ENCODE data around the gene HOXD11. TPM values are rescaled to one million over a fixed set of nuclear protein-coding genes. Genes with fewer than 3 reads are reported as not detected.

The HOXD11 gene
- total and polyA plus RNA-seq, 9 of the 15 experiments (the other 6 are each of a cell fraction or from before 2014, with no cell fraction given): not detected

- H3K4me1 ChIP-seq (replicated peaks in 1 of 2; ENCODE audit: control insufficient read depth in 2 of 2, insufficient read depth in 2 of 2, low read length in 2 of 2): peaks cover 0 to 39% of the 10 kb centered on the region in 2 experiments; a peak in 3 of 5 replicates
- 60% methylated on average over 38 of the region's 62 CpGs for whole genome bisulfite sequencing (ENCODE audit: insufficient coverage, low coverage, missing lambda C conversion rate)
- no peaks in the 10 kb centered on the region for H3K79me2 ChIP-seq (ENCODE audit: control insufficient read depth, insufficient read depth, low read length)
- POLR2A ChIA-PET: no interaction called here
- peaks cover 10% of the 10 kb centered on the region for H3K9me3 ChIP-seq (replicated peaks; ENCODE audit: control insufficient read depth, insufficient read depth, low read depth, low read length)
- H3K9ac ChIP-seq (ENCODE audit: insufficient read depth in 1 of 2, low read depth in 2 of 2, low read length in 2 of 2): no peak overlapping the region
- H2AFZ ChIP-seq (ENCODE audit: low read depth, low read length): no peak overlapping the region
- CTCF ChIA-PET (ENCODE audit: low intra/inter-chr PET ratio): interaction anchor here (3.8 kb wide), 1 partner anchor 391 kb away, joined by 36 read pairs; no protein-coding TSS in a partner anchor
- no peak for FAIRE-seq
- no peak for DNase-seq (ENCODE audit: extremely low read depth in 1 of 4, low spot score in 3 of 4)
- H3K36me3 ChIP-seq (ENCODE audit: control insufficient read depth, insufficient read depth, low read length): no peaks in the 10 kb centered on the region
- BruUV-seq (replicated peaks): no TSS peak
- H3K9me1 ChIP-seq (ENCODE audit: control insufficient read depth, insufficient read depth, low read length): no peaks in the 10 kb centered on the region
- in situ Hi-C loops (cut with MboI) (loop anchor here (10.0 to 25.0 kb wide), 2 partner anchors 657 to 1045 kb away; no protein-coding TSS in a partner anchor), intact Hi-C loops (cut with micrococcal nuclease) (no loop called here)
- H3K4me3 ChIP-seq: no peak overlapping the region
- no peak overlapping the region for H3K27ac ChIP-seq (ENCODE audit: extremely low read depth, low read depth, low read length)
- H3K4me2 ChIP-seq (ENCODE audit: insufficient read depth, low read length): no peak overlapping the region
- ATAC-seq: no peak
- peaks cover 52 to 78% of the 10 kb centered on the region in 2 experiments for H3K27me3 ChIP-seq (ENCODE audit: control insufficient read depth in 2 of 2, insufficient read depth in 2 of 2, low read length in 2 of 2)
- peaks cover 4% of the 10 kb centered on the region; the same call in 1 of the 2 replicates for H4K20me1 ChIP-seq (replicated peaks; ENCODE audit: control insufficient read depth, insufficient read depth, low read length)
- no peak for TF ChIP-seq SUPT5H (IDR thresholded peaks at IDR 0.05)
- TF ChIP-seq TRIM24 (IDR thresholded peaks at IDR 0.05): no peak
- no peak for TF ChIP-seq EGR1 (conservative IDR thresholded peaks at IDR 0.05)
- no peak for TF ChIP-seq SRSF7 (optimal IDR thresholded peaks at IDR 0.05; ENCODE audit: low read depth, low read length)
- TF ChIP-seq E2F5 (CRISPR knock-in tag; IDR thresholded peaks at IDR 0.05): no peak
- no peak for TF ChIP-seq FOXK2 (conservative IDR thresholded peaks at IDR 0.05 in 1 of 2, IDR thresholded peaks at IDR 0.05 in 1 of 2; ENCODE audit: low read depth in 2 of 2)
- TF ChIP-seq HBP1 (CRISPR knock-in tag; IDR thresholded peaks at IDR 0.05): no peak
- TF ChIP-seq RFX1 (IDR thresholded peaks at IDR 0.05): no peak
- no peak for TF ChIP-seq ZNF12 (CRISPR knock-in tag; IDR thresholded peaks at IDR 0.05)
- TF ChIP-seq GMEB1 (CRISPR knock-in tag; IDR thresholded peaks at IDR 0.05): no peak
- TF ChIP-seq ZNF639 (CRISPR knock-in tag; conservative IDR thresholded peaks at IDR 0.05 in 1 of 2, IDR thresholded peaks at IDR 0.05 in 1 of 2): no peak
- TF ChIP-seq ZNF76 (CRISPR knock-in tag; IDR thresholded peaks at IDR 0.05; ENCODE audit: borderline replicate concordance): no peak
- no peak for TF ChIP-seq HMG20A (CRISPR knock-in tag; conservative IDR thresholded peaks at IDR 0.05)
- no peak for TF ChIP-seq ZNF41 (CRISPR knock-in tag; conservative IDR thresholded peaks at IDR 0.05)
Measured at GRCh38 chr2:176081837-176082524, 25.1 kb upstream of the HOXD11 start.

Measured in K562 (cell line).